Esophagus squamous epithelium (tissue), 4 donors: Measurements from ENCODE around the gene DYNC1LI2.

Source experiments
- CTCF ChIP-seq, 6 experiments: fragments of 450-650 bp in 4 of 6; fragments of 200-600 bp in 2 of 6; sonication (generic) in 2 of 6; IDR thresholded peaks; one replicate each; pipeline ENCODE4 v1.5.1; 2016 to 2019; ENCODE audit warnings: antibody characterized with exemption in 6 of 6, mild to moderate bottlenecking in 4 of 6, moderate library complexity in 4 of 6
- POLR2A ChIP-seq, 4 donors: fragments of 450-650 bp; IDR thresholded peaks; one replicate each; pipeline ENCODE4 v1.6.1; 2017; ENCODE audit warnings: antibody characterized with exemption in 4 of 4, mild to moderate bottlenecking in 4 of 4, moderate library complexity in 3 of 4

DNA sequence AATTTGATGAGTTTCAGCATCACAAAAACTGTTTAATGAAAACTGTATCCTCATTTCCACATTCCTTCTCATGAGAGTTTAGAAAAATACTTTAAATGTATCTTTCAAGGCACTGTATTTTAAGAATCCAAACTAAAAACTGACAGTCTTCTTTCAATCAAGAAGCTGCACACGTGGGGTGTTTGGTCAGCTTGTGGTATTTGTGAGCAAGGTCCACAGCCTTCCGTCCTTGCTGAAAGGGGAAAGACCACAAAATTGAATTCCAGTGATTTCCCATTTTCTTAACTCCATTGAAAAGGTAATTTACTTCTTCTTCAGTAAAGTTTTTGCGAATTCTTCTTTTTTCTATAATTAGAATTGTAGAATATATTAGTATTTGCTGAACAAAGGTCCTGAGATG, 3.4 kb upstream of the DYNC1LI2 start:
- TF ChIP-seq POLR2A (IDR thresholded peaks at IDR 0.05) (no peak), CTCF (IDR thresholded peaks at IDR 0.05) (no peak)
